Large intestine (tissue), 3 donors: Measurements from ENCODE around the gene TRIP4. TPM values are rescaled to one million over a fixed set of nuclear protein-coding genes. Genes with fewer than 3 reads are reported as not detected.
"Not testable (repeated sequence)": the region's sequence is repeated elsewhere in the genome, so short reads cannot be mapped to it uniquely, and the experiment has no call there.

Experiments
- DNase-seq, 2 donors: peaks; one replicate each; pipeline versions ENCODE4 v3.0.0 to v3.0.0-alpha.2; 2013
- H3K27ac ChIP-seq: one replicate; pipeline ENCODE4 v1.5.1; 2013; ENCODE audit warnings: low read length
- H3K27me3 ChIP-seq: 2 replicates; pipeline ENCODE4 v1.6.1; 2013; ENCODE audit warnings: low read length; ENCODE audit not compliant: control insufficient read depth, insufficient read depth
- H3K36me3 ChIP-seq: 2 replicates; pipeline ENCODE4 v1.6.1; 2013; ENCODE audit warnings: low read length; ENCODE audit not compliant: control insufficient read depth, insufficient read depth
- H3K4me1 ChIP-seq: one replicate; pipeline ENCODE4 v1.6.1; 2013; ENCODE audit warnings: low read length; ENCODE audit not compliant: control insufficient read depth, insufficient read depth
- H3K4me3 ChIP-seq: one replicate; pipeline ENCODE4 v1.5.1; 2013; ENCODE audit warnings: low read length
- H3K9me3 ChIP-seq: one replicate; pipeline ENCODE4 v1.6.1; 2013; ENCODE audit warnings: mild to moderate bottlenecking, low read depth, low read length, moderate library complexity; ENCODE audit not compliant: control insufficient read depth
- WGBS: methylation state at CpG from one replicate; pipeline ENCODE4 v1.1.5; 2013; ENCODE audit warnings: low lambda C conversion rate; ENCODE audit not compliant: insufficient coverage; 5-methylcytosine and 5-hydroxymethylcytosine counted together
- polyA plus RNA-seq: library from polyadenylated mRNA; unstranded; fragments of 120-200 nt; gene quantifications from one replicate; pipeline ENCODE4 v1.2.1, GENCODE V29; 2013

Gene TRIP4
- polyA plus RNA-seq, 1 donor, result 25.7 TPM

DNA sequence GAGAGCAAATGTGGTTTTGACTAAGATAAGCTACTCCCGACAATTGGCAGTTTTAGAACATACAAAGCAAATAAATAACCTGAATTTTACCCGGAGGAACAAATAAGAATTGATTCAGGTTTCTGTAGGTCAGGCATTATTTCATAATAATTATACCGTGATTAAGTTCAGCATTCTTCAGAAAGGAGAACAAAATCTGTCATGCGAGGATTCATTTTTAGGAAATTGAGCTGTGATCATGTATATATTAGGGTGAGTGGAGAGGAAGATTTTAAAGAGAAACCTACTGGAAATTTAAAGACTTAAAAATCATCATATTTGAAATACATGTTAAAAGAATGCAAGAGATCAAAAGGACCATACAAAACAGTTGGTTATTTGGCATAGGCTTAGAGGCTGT lies 93.3 kb downstream of the TRIP4 start:
- Histone ChIP-seq H3K4me3 (no peak overlapping the region), H3K4me1 (no peaks in the 10 kb centered on the region), H3K9me3 (no peaks in the 10 kb centered on the region), H3K27me3 (no peaks in the 10 kb centered on the region), H3K27ac (no peak overlapping the region), H3K36me3 (no peaks in the 10 kb centered on the region)
- DNase-seq, result no peak
- 50% methylated on average over 1 of the region's 4 CpGs for WGBS

DNA sequence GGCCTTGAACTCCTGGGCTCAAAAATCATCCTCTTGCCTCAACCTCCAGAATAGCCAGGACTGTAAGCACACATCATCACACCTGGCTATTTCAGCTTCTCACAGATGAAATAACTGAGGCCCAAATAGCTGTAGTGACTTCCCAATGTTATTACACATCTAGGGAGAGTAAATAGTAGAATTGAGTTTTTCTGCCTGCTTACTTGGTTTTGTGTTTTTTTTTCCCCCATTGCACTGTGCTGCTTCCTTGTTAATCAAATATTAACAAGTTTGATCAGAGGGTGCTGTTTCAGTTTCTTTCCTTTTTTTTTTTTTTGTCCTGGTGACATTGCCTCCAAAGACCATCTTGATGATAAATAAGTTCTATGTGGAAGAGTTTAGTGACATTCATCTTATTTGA lies 96.1 kb downstream of the TRIP4 start:
- H3K27me3 ChIP-seq, result no peaks in the 10 kb centered on the region
- H3K27ac ChIP-seq, result no peak overlapping the region
- no peaks in the 10 kb centered on the region for H3K9me3 ChIP-seq
- no peaks in the 10 kb centered on the region for H3K4me1 ChIP-seq
- no peak overlapping the region for H3K4me3 ChIP-seq
- peaks cover 1% of the 10 kb centered on the region for H3K36me3 ChIP-seq
- DNase-seq, result no peak

DNA sequence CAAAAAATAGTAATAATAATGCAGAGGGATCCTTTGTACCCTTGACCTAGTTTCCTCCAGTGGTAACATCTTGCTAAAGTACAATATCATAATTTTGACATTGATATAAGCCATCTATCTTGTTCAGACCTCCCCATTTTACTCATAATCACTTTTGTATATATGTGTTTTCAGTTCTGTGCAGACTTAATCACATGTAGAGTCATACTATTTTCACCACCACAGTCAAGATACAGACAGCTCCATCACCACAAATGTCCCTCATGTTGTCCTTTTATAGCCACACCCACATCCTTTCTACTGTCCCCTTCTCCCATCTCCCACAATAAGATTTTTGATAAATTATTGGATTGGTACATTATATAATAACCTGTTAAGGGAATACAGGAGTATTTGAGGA lies 98.2 kb downstream of the TRIP4 start:
- Histone ChIP-seq H3K9me3 (no peaks in the 10 kb centered on the region), H3K27me3 (no peaks in the 10 kb centered on the region), H3K27ac (no peak overlapping the region), H3K36me3 (peaks cover 5% of the 10 kb centered on the region), H3K4me3 (no peak overlapping the region), H3K4me1 (no peaks in the 10 kb centered on the region)
- DNase-seq, result no peak

DNA sequence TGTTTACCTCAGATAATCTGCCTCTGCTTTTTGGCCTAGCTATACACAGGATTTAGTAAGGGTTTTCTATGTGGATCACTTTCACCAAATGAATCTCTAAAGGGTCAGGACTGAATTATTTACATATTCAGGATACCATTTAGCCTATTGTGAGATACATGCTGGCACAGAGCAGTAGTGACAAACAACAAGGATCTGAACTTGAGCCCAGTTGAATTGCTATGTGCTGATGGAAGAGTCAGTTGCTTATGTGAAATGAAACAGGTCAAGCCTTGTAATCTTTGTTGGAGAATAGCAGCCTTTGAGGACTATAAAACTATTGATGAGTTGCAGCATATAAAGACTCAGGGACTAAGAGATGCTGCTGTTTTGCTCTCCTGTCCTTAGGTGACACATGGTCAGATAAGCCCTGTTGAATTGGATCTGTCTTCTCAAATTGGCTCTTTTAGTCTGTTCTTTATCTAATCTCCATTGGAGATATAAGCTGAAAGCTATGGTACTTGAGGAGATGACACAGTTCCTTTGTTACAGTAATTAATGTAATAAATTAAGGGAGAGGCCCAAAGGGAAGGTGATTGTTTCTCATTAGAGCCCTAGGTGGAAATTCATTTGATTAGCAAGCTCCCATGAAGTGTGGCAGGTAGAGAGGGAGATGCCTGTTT lies 103.1 kb downstream of the TRIP4 start:
- no peak for DNase-seq
- no peak overlapping the region for H3K4me3 ChIP-seq
- no peaks in the 10 kb centered on the region for H3K9me3 ChIP-seq
- no peaks in the 10 kb centered on the region for H3K4me1 ChIP-seq
- no peak overlapping the region for H3K27ac ChIP-seq
- peaks cover 5% of the 10 kb centered on the region for H3K36me3 ChIP-seq
- no peaks in the 10 kb centered on the region for H3K27me3 ChIP-seq

DNA sequence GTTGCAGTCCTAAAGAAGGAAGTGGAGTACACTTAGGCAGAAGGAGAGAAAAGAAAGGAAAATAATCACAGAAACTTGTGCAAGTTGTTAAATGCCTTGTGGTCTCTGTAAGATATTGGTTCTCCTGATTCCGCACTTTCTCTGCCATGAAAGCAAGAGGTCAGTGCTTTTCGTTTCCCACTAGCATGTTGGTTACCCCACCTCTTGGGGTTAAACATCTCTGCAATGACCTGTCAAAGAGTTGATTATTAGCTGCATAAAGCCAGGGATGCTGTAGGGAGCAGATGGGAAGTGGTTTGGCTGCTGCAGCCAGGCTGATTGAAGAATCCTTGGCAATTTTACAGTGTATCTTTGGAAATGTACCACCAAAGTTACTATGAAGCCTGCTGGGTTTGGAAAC lies 106.0 kb downstream of the TRIP4 start:
- no peak overlapping the region for H3K4me3 ChIP-seq

DNA sequence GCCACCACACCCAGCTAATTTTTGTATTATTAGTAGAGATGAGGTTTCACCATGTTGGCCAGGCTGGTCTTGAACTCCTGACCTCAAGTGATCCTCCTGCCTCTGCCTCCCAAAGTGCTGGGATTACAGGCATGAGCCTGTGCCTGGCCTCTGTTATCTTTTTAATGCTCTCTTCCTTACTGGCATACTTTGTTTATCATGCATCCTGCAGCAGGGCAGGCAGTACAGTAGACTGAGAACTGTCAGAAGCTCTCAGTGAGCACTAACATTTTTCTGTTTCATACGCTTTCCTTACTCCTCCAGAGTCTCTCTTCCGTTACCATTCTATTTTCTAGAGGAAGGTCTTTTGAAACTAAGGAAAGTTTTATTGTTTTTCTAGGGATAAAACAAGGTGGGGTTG lies 108.3 kb downstream of the TRIP4 start:
- peaks cover 22% of the 10 kb centered on the region for H3K36me3 ChIP-seq
- H3K27ac ChIP-seq, H3K27me3 ChIP-seq, H3K4me3 ChIP-seq, DNase-seq, H3K9me3 ChIP-seq, H3K4me1 ChIP-seq: not testable (repeated sequence)
- WGBS, result 96% methylated on average over 2 of the region's 2 CpGs

More for the DNA sequence above, 106.0 kb downstream of the TRIP4 start:
- WGBS, result no CpG with 5 or more reads among the region's 2 CpGs
- no peaks in the 10 kb centered on the region for H3K4me1 ChIP-seq
- DNase-seq, result no peak
- H3K9me3 ChIP-seq, result no peaks in the 10 kb centered on the region
- H3K27me3 ChIP-seq, result no peaks in the 10 kb centered on the region
- peaks cover 8% of the 10 kb centered on the region for H3K36me3 ChIP-seq
- no peak overlapping the region for H3K27ac ChIP-seq

DNA sequence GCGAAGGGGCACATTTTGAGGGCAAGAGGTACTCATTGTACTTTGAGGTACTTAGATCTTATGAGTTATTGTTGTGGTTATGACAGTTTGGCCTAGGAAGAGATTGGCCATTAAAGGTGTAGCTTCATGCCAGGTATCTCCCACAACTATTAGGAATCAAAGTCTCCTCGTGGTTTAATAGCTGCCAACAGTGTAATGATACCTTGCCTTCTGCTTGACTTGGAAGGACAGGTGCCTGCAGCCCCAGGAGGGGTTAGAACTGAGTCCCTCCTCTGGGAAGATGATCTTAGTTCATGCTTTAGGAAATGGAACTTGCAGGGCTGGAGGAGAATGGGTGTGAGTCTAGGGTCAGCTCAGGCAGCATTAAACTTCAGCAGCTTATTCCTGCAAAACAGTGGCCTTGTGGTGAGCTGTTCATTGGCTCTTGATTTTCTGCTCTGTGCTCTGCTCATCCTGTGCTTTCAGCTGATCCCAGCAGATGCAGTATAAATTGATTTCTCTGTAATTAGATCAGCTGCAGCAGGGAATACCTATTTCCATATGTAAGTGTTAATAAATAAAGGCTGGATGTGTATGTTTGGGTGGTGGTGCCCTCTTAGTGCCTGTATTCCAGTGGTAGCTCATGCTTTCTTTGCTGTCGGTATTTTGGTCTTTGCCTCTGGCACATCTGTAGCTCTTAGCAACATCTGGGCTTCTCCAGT lies 113.2 kb downstream of the TRIP4 start:
- H3K4me3 ChIP-seq, result no peak overlapping the region
- DNase-seq, result no peak
- no peak overlapping the region for H3K27ac ChIP-seq
- no peaks in the 10 kb centered on the region for H3K9me3 ChIP-seq
- H3K27me3 ChIP-seq, result no peaks in the 10 kb centered on the region
- peaks cover 35% of the 10 kb centered on the region for H3K36me3 ChIP-seq
- WGBS, result no CpG with 5 or more reads among the region's 3 CpGs
- peaks cover 13% of the 10 kb centered on the region for H3K4me1 ChIP-seq

DNA sequence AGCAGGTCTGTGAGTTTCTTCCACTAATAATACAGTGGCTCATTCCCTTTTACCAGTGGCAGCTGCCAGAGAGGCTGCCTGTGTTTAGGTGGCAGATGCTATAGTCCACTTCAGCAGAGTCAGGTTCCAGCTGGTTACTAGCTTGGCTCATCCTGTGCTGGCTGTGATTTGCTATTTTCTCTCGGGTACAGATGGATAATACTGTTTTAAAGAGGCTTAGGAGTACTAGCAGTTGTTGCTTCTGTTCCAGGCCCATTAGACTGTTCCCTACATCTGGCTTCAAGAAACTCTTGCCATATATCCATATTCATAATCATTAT lies 113.7 kb downstream of the TRIP4 start:
- Histone ChIP-seq H3K27me3 (no peaks in the 10 kb centered on the region), H3K4me1 (peaks cover 13% of the 10 kb centered on the region), H3K36me3 (peaks cover 35% of the 10 kb centered on the region), H3K4me3 (no peak overlapping the region), H3K9me3 (no peaks in the 10 kb centered on the region), H3K27ac (no peak overlapping the region)
- WGBS, result no CpG with 5 or more reads among the region's 1 CpG
- DNase-seq, result no peak

DNA sequence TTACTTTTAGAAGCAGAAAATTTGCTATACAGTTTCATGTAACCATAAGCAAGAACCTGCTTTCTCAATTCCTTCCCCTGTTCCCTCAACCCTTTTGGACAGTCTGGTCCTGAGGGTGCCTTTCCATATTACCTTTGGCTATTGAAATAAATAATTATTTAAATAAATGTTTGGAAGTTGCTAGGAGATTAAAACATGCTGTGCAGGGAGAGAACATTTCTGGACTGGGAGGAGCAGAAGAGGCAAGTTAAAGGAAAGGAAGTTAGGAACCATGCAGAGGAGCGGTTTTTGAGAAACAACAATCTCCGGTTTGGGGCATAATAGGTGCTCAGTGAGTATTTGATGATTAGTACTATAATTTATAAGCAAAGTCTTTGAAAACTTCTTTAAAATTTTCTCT lies 114.5 kb downstream of the TRIP4 start:
- no peaks in the 10 kb centered on the region for H3K9me3 ChIP-seq
- no peak for DNase-seq
- H3K27me3 ChIP-seq, result no peaks in the 10 kb centered on the region
- H3K27ac ChIP-seq, result no peak overlapping the region
- H3K4me1 ChIP-seq, result peaks cover 17% of the 10 kb centered on the region
- peaks cover 34% of the 10 kb centered on the region for H3K36me3 ChIP-seq
- no CpG with 5 or more reads among the region's 2 CpGs for WGBS
- no peak overlapping the region for H3K4me3 ChIP-seq

DNA sequence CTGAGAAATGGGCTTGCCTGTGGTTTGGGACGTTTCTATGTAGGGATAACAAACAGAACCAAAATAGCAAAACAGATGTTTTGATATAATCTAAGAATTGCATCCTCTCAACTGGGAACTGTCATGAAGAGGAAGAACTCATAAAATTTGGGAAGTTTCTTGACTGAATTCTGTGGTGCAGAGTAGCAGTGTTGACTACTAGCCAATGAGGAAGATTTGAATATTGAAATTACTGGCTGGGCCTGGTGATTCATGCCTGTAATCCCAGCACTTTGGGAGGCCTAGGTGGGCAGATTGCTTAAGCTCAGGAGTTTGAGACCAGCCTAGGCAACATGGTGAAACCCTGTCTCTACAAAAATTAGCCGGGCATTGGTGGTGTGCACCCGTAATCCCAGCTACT lies 114.9 kb downstream of the TRIP4 start:
- WGBS, result 100% methylated on average over 1 of the region's 3 CpGs
- H3K27me3 ChIP-seq, result no peaks in the 10 kb centered on the region

DNA sequence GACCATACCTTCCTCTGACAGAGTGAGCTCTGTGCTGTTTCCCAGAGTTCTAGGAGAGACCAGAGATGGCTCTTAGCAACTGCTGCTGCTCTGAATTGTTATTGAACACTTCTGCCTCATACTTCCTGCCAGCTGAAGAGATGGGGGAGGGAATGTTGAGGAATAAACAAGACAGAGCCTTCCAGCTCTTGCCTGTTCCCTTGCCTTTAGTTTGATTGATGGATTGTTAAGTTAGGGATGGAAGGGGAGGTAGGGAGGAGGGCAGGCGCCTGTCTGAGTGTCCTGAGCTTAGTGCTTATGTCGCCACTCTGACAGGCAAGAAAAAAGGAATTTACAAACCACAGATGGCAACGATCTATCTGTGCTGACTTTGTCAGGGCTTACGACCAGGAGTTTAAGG lies 115.6 kb downstream of the TRIP4 start:
- H3K27me3 ChIP-seq, result no peaks in the 10 kb centered on the region
- peak; percentile 17 to 33 for DNase-seq
- H3K27ac ChIP-seq, result peak overlapping the region; percentile 21
- peaks cover 32% of the 10 kb centered on the region for H3K36me3 ChIP-seq
- no CpG with 5 or more reads among the region's 4 CpGs for WGBS
- H3K4me3 ChIP-seq, result no peak overlapping the region
- H3K9me3 ChIP-seq, result no peaks in the 10 kb centered on the region
- peaks cover 28% of the 10 kb centered on the region for H3K4me1 ChIP-seq

More for the DNA sequence above, 114.9 kb downstream of the TRIP4 start:
- no peaks in the 10 kb centered on the region for H3K9me3 ChIP-seq
- peaks cover 32% of the 10 kb centered on the region for H3K36me3 ChIP-seq
- H3K4me3 ChIP-seq, result no peak overlapping the region
- H3K4me1 ChIP-seq, result peaks cover 21% of the 10 kb centered on the region
- peak overlapping the region; percentile 21 for H3K27ac ChIP-seq
- no peak for DNase-seq
